ENCODE results near the gene OR6K2.

Gene OR6K2

DNA sequence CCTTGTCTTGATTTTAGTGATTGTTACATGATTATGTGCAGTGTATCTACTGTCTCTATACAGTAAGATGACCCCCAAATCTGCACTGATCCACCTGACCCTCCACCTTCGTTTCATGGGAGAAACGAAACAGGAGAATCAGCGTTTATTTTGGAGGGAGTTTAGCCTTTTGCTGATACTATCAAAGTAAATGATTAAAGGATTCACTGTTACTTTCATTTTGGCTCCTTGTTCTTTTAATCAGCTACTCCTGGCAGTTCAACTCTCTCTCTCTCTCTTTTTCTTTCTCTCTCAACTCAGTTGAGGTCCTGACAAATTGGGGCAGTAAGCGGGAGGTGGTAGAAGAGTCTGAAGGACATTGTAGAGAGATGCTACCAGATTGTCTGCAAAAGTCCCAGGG, 30.0 kb upstream of the OR6K2 start:
- H3K4me2 ChIP-seq = no peak overlapping the region
- peaks cover 5% of the 10 kb centered on the region for H3K4me1 ChIP-seq (ENCODE audit: low read depth, poor library complexity, severe bottlenecking)
- H3K36me3 ChIP-seq (ENCODE audit: insufficient read depth) = no peaks in the 10 kb centered on the region
- H3K27me3 ChIP-seq (ENCODE audit: insufficient read depth, low read depth) = no peaks in the 10 kb centered on the region
- no peaks in the 10 kb centered on the region for H3K79me2 ChIP-seq (ENCODE audit: insufficient read depth, low read depth)
- no peak overlapping the region for H2AFZ ChIP-seq (ENCODE audit: low read depth)
- no peak overlapping the region for H3K9ac ChIP-seq
- TF ChIP-seq, protein P1, sequence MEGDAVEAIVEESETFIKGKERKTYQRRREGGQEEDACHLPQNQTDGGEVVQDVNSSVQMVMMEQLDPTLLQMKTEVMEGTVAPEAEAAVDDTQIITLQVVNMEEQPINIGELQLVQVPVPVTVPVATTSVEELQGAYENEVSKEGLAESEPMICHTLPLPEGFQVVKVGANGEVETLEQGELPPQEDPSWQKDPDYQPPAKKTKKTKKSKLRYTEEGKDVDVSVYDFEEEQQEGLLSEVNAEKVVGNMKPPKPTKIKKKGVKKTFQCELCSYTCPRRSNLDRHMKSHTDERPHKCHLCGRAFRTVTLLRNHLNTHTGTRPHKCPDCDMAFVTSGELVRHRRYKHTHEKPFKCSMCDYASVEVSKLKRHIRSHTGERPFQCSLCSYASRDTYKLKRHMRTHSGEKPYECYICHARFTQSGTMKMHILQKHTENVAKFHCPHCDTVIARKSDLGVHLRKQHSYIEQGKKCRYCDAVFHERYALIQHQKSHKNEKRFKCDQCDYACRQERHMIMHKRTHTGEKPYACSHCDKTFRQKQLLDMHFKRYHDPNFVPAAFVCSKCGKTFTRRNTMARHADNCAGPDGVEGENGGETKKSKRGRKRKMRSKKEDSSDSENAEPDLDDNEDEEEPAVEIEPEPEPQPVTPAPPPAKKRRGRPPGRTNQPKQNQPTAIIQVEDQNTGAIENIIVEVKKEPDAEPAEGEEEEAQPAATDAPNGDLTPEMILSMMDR (conservative IDR thresholded peaks at IDR 0.05; ENCODE audit: low read depth, low read length) = no peak
- H3K4me3 ChIP-seq (IDR thresholded peaks at IDR 0.05; ENCODE audit: insufficient read depth, low read depth, low read length) = no peak overlapping the region
- H4K20me1 ChIP-seq (ENCODE audit: insufficient read depth) = no peaks in the 10 kb centered on the region
- no peak overlapping the region for H3K27ac ChIP-seq

DNA sequence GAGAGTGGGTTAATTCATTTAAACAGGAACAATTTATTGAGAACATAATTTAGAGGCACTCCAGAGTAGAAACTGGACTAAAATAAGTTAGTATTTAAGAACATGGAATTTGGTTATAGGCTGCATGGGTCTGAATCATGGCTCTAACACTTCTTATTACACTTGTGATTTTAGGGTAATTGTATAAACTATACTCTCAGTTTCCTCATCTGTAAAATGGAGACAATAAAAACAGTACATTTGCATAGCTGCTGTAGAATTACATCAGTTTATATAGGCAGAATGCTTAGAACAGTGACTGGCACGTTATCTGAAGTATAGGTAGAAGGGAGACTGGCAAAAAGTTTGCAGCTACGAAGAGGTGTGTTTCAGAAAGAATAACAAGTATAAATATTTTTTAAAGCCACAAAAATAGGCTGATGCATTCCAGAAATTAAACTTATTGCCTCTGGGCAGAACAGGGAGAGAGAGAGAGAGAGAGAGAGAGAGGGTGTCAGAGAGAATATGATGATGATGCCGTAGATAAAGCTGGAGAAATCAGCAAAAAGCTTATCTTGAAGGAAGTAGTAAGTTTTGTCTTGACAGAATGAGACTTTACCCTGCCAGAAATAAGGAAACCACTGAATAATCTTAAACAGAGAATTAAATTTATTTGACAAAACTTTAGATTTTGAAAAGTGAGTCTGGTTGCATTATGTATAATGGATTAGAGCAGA, 28.2 kb upstream of the OR6K2 start:
- Histone ChIP-seq H2AFZ (ENCODE audit: low read depth) (no peak overlapping the region), H3K9ac (no peak overlapping the region), H3K27me3 (ENCODE audit: insufficient read depth, low read depth) (no peaks in the 10 kb centered on the region), H3K79me2 (ENCODE audit: insufficient read depth, low read depth) (no peaks in the 10 kb centered on the region), H3K4me2 (no peak overlapping the region), H3K4me1 (ENCODE audit: low read depth, poor library complexity, severe bottlenecking) (peaks cover 5% of the 10 kb centered on the region), H3K4me3 (IDR thresholded peaks at IDR 0.05; ENCODE audit: insufficient read depth, low read depth, low read length) (no peak overlapping the region), H3K27ac (no peak overlapping the region), H3K36me3 (ENCODE audit: insufficient read depth) (no peaks in the 10 kb centered on the region), H4K20me1 (ENCODE audit: insufficient read depth) (no peaks in the 10 kb centered on the region)
- TF ChIP-seq, protein P1 (conservative IDR thresholded peaks at IDR 0.05; ENCODE audit: low read depth, low read length) = no peak

DNA sequence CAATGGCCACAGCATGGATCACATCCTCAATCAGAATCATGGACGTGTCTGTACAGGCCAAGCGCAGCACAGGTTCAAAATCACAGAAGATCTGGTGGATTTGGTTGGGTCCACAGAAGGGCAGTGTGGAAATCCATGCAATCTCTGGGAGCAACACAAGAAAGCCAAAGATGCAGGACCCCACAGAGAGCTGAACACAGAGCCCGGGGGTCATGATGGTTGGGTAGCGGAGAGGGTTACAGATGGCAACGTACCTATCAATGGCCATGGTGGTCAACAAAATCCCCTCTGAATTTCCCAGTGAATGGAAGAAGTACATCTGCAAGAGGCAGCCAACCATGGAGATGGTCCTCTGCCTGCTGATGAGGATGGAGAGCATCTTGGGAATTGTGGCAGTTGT, 24.0 kb upstream of the OR6K2 start:
- H3K27me3 ChIP-seq (ENCODE audit: insufficient read depth, low read depth) = no peaks in the 10 kb centered on the region
- H3K36me3 ChIP-seq (ENCODE audit: insufficient read depth) = no peaks in the 10 kb centered on the region

DNA sequence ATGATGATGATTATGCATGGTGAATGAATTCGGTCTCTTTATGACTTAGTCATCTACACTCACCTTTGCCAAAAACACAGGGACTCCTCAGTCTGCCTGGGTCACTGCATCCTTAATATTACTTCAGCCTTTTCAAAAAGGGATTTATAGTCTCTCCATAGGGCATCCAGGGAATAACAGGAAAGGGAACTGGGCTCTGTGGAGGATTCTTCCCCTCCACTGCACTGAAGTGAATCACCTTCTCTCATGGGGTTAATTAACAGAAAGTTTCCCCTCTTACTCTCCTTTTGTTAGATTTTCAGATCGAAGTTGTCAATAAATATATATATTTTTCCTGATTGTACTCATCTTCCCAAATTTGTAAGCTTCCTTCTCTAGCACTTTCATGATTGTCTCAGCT, 20.2 kb upstream of the OR6K2 start, which contains the start of gene OR6K3:
OR6K3 (minus strand) TSS at position 101 of the 400 bp plus-strand sequence. CDS start 2,605 bp downstream, outside the sequence.
- Histone ChIP-seq H2AFZ (ENCODE audit: low read depth) (no peak within 1 kb of the TSS), H3K4me1 (ENCODE audit: low read depth, poor library complexity, severe bottlenecking) (peaks cover 15% of the 10 kb centered on the region), H3K4me3 (IDR thresholded peaks at IDR 0.05; ENCODE audit: insufficient read depth, low read depth, low read length) (no peak within 1 kb of the TSS), H3K9ac (no peak within 1 kb of the TSS), H3K4me2 (no peak within 1 kb of the TSS), H3K79me2 (ENCODE audit: insufficient read depth, low read depth) (no peaks in the 10 kb centered on the region), H3K27me3 (ENCODE audit: insufficient read depth, low read depth) (no peaks in the 10 kb centered on the region), H3K36me3 (ENCODE audit: insufficient read depth) (no peaks in the 10 kb centered on the region), H3K27ac (no peak within 1 kb of the TSS), H4K20me1 (ENCODE audit: insufficient read depth) (no peaks in the 10 kb centered on the region)
- TF ChIP-seq, protein P1 (conservative IDR thresholded peaks at IDR 0.05; ENCODE audit: low read depth, low read length) = no peak

More for the DNA sequence above, 24.0 kb upstream of the OR6K2 start:
- no peak overlapping the region for H3K27ac ChIP-seq
- H3K9ac ChIP-seq = no peak overlapping the region
- H3K4me3 ChIP-seq (IDR thresholded peaks at IDR 0.05; ENCODE audit: insufficient read depth, low read depth, low read length) = no peak overlapping the region
- H2AFZ ChIP-seq (ENCODE audit: low read depth) = no peak overlapping the region
- no peaks in the 10 kb centered on the region for H3K79me2 ChIP-seq (ENCODE audit: insufficient read depth, low read depth)
- H3K4me2 ChIP-seq = no peak overlapping the region
- no peaks in the 10 kb centered on the region for H4K20me1 ChIP-seq (ENCODE audit: insufficient read depth)
- TF ChIP-seq, protein P1 (conservative IDR thresholded peaks at IDR 0.05; ENCODE audit: low read depth, low read length) = no peak
- H3K4me1 ChIP-seq (ENCODE audit: low read depth, poor library complexity, severe bottlenecking) = peaks cover under 1% of the 10 kb centered on the region
